A549 treated with GW870086 at 1 μM for 4 hours (cell line): ENCODE results near the gene ANP32D. TPM values are rescaled to one million over a fixed set of nuclear protein-coding genes. Genes with fewer than 3 reads are reported as not detected.

Experiments used
- total RNA-seq: library from RNA; stranded (reverse); fragments of 200-300 nt; extraction: Qiagen RNA extraction; gene quantifications from 5 replicates; pipeline ENCODE4 v1.2.3, GENCODE V29; 2022; ENCODE audit warnings: low read depth

The ANP32D gene
- total RNA-seq: not detected in 5 replicates

DNA sequence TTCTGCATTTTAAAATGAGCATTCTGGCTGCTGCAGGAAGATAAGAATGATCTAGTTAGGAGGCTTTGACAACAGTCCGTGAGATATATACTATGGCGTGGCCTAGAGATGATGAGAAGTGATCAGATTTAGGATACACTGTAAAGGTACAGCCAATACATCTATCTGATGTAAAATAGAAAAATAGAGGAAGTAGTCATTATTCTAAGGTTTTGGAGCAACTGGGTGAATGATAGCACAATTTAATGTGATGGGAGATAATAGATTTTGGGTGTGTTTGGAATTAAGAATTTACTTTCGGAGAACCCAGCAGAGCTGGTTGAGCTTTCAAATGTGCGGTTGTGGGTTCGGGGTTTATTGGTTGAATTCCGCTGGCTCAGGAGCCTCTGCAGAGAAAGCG lies at the start of gene ANP32D:
Gene ANP32D, plus strand, starts transcription at position 301 of the 400 bp plus-strand sequence. CDS start 106 bp downstream, outside the sequence.

DNA sequence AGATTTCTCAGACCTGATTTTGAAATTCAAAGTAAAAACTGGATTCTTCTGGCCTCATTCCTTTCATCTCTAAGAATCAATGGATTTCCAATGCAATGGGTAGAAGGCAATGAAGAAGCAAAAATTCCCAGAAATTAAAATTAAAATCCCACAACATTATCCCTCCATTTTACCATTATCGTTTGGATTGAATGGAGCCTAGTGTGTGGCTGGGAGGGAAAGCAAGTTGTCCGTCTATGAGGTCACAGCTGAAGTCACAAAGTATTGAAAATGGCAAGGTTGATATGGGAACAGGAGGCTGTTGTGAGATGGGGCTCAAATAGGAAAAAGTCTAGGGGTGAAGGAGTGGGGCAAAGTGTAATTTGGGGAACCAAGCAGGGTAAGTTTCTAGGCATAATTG lies 9.8 kb downstream of the ANP32D start, which contains the start of gene C12orf54:
Gene C12orf54, plus strand, starts transcription at position 301 of the 400 bp plus-strand sequence. CDS start 799 bp downstream, outside the sequence.

Other genes with a start within 250 kb of the ANP32D start
- 4.8 to 8.1 TPM (median 5.7 TPM) in 5 replicates for gene ZNF641, start 121.6 kb upstream of the ANP32D start, total RNA-seq
- gene C12orf54, start 9.9 kb downstream of the ANP32D start, total RNA-seq: not detected in 5 replicates
- gene OR8S1, start 53.1 kb downstream of the ANP32D start, total RNA-seq: not detected in 5 replicates
- not detected in 5 replicates for gene LALBA, start 97.5 kb downstream of the ANP32D start, total RNA-seq
- gene KANSL2, start 209.7 kb downstream of the ANP32D start, total RNA-seq: 36.2 to 49.6 TPM (median 38.7 TPM) in 5 replicates
- gene CCNT1, start 244.1 kb downstream of the ANP32D start, total RNA-seq: 11.5 to 14.8 TPM (median 14.1 TPM) in 5 replicates